HG03575 (cell line): ENCODE measurements around the gene C6orf132.

Source experiments
- ATAC-seq: cut with Tn5 transposase; IDR thresholded peaks from one replicate; pipeline ENCODE4 v1.9.1; 2021; ENCODE audit not compliant: unreplicated experiment, insufficient number of reproducible peaks, low FRiP score; ENCODE audit errors: extremely low read depth

C6orf132 gene

DNA sequence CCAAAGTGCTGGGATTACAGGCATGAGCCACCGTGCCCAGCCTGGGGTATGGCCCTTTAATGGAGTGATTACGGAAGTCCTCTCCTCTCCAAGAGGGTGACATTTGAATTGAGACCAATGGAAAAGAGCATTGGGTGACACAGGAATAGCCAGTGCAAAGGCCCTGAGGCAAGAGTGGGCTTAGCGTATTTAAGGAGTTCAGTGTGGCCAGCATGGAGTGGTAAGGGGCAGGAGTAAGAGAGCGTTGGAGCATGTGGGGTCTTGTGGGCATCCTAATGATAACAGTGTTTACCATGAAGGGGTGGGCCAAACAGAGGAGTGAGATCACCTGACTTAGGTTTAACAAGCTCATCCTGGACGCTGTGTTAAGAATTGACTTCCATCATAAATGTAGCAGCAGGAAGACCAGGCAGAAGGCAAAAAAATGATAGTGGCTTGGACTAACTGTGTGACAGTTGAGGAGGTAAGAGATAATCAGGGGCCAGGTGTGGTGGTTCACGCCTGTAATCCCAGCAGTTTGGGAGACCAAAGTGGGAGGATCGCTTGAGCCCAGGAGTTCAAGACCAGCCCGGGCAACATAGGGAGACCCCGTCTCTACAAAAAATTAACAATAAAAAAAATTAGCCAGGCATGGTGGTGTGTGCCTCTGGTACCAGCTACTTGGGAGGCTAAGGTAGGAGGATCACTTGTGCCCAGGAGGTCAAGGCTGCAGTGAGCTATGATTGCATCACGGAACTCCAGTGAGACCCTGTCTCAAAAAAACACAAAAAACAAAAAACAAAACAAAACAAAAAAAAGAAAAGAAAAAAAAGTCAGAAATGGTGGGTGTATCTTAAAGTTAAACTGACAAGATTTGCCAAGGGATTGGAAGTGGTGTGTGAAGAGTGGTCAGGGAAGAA is 51.4 kb downstream of the C6orf132 start:
- ATAC-seq = no peak

DNA sequence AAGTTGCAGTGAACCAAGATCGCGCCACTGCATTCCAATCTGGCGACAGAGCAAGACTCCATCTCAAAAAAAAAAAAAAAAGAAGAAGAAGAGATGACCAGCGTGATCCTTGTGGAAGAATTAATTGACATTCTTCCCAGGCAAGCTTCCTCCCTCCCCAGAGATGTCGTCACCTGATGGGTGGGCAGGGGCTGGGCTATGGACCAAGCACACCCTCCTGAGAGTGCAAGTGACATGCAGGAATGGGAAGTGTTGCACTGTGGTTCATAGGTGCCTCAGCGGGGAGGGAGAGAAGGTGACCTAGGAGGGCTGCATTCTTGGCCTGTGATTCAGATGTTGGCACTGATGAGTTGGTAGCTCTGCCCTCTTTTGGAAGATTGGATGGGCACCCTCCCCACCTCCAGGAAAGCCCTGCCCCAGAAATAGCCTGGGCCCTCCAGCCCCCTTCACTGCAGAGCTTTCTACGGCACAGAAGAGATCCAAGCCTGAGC is 54.3 kb downstream of the C6orf132 start:
- no peak for ATAC-seq

DNA sequence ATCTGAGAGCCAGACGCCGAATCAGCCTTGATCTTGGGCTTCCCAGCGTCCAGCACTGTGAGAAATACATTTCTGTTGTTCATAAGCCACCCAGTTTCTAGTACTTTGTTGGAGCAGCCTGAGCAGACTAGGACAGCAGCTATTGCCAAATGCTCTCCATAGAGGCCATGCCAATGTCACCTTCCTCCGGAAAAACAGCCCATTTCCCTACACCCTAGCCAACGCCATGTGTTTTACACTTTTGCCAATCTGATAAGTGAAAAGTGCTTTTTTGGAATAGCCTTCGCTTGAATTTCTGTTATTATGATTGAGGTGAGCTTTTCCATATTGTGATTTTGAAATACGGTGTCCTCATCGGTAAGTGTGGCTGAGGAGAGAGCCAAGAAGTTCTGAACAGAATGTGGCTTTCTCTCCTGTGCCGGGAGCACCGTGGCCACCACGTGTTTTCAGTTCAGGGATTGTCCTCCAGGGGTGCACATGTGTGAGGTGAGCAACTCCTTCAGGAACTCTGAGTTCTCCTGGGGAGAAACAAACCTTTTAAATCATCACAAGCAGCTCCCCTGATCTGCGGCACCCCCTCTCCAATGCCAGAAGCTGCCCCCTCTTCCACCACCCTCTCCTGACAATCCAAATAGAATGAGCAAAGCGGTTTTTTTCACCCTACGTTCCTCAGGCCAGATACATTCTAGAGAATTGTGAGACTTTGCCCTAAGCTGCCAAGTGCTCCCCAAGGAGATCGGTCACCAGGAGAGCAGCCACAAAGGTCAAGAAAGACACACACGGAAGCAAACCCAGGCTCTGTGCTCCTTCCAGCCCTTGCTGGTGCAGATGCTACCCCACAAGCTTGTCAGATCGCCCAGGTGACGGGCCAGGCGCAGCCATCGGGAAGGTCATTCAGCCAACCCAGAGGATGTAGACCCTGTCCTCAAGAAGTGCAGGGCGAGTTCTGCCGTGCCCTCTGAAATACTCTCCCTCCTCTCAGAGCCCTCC is 56.1 kb downstream of the C6orf132 start:
- no peak for ATAC-seq

DNA sequence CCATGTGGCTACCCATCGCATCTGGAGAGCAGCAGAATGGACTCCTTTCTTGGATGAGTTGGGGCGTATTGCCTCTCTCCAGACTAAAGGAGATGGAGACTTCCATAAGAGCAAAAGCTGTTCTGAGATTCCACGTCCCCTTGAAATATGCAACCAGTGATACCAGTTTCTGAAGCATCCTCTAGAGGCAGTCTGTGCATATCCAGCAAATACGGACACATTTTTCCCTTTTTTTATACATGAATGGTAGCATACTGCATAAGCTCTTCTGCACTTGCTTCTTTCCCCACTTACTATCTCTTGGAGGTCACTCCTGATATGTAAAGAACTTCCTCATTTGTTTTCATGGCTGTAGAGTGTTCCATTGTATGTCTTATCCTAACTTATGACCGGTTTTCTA is 57.5 kb downstream of the C6orf132 start:
- ATAC-seq = no peak

DNA sequence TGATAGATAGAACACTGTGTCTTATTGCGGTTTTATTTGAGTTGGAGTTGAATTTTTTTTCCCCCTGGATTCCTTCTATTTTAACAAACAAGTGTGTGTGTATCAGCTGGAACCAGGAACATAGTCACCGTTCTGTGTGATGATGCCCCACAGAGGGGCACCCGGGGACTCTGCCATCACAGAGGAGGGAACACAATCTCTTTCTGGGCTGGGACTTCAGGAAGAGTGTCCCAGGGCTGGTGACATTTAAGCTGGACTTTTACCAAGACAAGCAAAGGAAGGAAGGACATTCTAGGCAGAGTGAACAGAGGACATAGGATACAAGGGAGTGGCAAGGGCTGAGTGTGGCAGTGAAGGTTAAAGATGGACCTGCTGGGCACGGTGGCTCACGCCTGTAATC is 58.9 kb downstream of the C6orf132 start:
- no peak for ATAC-seq

DNA sequence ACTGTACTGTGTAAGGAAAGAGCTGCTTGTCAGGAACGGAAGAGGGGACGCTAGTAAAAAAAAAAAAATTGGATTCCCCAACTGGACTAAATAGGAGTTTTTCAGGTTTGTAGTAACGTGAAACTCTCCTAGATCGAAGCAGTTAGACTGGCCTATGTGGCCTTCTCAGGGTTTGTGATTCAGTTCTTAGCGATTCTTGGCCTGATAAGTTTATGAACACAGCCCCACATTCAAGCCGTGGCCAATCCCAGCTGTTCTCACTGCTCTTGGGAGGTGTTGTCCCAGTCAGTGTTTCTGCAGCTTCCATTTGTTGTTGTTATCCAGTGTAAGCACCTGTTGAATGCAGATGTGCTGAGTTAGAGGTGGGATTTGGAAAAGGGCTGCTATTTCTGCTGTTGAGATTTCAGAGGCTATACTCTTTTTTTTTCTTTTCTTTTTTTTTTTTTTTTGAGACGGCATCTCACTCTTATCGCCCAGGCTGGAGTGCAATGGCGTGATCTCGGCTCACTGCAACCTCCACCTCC is 62.4 kb downstream of the C6orf132 start:
- ATAC-seq = no peak

DNA sequence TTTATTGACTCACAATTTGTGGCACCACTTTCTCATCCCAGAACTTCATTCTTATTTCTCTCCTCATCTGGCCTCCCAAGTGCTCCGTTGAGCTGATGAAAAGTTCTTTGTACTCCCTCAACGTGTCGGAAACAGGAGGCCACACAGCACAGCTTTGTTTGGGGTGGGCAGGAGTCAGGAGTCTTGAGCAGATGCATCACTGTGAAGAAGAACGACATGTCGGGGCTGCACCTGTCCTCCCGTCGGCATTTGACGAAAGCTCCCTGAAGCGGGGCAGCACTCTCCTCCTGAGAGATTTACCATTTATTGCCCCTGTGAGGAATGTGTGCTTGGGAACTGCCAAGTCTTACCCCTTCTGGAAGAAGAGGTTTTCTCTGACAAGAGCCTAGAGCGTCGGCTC is 64.0 kb downstream of the C6orf132 start:
- ATAC-seq = no peak

DNA sequence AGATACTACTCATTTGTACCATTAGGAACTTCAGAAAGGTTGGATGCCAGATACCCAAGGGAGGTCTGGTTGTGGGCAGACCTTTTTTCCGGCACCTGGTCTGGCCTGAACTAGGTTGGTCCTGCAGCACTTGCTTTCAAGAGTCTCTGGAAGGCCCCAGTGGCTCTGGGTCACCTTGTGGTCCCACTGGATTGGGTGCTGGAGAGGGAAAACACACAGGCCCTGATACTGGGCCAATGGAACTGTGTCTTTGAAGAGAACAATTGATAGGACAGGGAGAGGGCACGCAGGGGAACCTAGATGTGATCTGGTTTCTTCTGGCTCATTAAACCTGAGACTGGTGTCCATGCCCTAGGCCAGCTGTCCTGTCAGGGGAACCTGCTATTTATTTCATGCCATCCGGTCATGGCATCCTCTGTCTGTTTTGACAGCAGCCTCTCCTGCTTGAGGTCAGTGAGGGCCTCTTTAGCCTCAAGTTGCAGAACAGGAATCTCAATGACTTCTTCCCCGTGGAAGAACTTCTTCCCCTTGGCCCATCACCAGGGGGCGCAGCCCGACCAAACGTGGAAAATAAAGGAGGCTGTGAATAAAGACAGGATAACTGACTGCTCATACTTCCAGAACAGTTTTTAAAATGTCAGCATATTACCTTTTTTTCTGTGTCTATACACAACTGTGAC is 67.1 kb downstream of the C6orf132 start:
- no peak for ATAC-seq

DNA sequence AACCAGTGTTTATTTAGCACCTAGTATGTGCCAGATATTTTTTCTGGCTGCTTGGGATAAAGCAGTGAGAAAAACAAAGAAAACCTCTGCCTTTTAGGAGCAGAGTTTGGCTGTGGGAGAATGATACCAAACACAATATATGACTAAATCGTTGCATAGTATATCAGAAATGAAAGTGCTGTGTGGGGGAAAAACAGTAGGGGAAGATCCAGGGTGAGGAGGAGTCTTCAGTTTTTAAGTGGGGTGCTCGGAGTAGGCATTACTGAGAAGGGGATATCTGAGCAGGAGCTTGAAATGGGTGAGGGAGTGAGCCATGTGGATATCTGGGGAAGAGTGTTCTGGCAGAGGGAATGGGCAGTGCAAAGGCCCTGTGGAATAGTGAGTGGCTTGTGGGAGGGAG is 69.1 kb downstream of the C6orf132 start:
- no peak for ATAC-seq

DNA sequence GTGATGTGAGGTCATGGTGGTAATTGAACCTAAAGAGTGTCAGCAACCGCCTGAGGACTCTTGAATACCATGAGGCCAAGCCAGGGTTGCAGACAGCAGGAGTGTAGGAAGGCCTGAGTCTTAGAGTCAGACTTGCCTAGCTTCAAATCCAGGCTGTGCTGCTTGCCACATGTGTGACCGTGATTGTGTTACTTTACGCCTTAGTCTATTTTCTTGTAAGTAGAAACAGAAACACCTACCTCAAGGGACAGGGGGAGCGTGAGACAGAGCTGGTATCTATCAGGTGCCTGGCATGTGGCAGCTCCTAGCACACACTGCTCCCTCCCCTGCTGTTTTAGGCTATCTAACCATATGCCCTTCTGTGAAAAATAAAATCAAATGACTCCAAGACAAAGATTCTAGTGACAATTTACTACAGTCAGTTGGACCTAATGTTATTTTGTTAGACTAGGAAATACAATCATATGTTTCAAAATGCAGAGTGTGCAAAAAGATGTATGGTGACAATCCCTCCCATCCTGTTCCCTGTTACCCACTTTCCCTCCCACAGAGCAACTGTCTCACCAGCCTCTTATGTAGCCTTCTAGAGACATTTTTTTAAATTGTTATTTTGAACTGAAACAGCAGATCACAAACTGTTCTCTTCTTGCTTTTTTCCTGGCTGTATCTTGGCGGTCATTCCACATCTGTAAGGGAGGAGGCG is 70.4 kb downstream of the C6orf132 start:
- no peak for ATAC-seq

DNA sequence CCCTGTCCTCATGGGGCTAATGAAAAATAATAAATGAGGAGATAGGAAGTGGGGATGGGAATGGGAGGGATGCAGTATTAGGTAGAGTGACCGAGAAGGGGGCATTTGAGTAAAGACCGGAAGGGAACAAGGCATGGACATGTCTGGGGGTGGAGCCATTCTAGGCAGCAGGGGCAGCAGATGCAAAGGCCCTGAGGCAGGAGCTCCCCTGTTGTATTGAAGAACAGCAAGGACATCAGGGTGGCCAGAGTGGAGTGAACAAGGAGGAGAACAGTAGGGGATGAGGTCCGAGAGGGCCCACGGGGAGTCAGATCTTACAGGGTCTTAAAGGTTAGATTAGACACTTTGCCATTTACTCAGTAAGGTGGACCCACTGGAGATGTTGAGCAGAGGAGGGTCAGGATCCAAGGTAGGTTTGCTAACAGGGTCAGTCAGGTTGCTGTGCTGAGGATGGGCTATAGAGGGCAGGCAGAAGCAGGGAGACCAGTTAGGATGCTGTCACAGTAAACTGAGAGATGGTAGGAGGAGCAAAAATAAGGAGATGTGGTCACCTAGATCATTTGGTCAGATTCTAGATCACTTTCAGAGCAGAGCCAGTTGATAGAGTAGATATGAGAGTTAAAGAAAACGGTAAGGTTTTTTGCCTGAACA is 73.4 kb downstream of the C6orf132 start:
- ATAC-seq = no peak

DNA sequence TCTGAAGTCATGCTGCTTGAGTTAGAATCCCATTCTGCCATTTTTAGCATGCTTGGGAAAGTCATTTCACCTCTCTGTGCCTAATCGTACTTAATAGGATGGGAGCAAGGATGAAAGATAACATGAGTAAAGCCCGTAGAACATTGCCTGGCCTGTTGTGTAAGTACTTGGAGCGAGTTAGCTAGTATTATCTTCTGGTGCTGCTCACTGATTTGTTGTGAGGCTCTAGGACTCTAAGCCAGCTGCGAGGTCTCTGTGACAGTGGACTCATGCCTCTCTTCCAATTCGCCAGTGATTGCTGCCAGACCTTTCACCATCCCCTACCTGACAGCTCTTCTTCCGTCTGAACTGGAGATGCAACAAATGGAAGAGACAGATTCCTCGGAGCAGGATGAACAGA is 74.2 kb downstream of the C6orf132 start:
- ATAC-seq = no peak

DNA sequence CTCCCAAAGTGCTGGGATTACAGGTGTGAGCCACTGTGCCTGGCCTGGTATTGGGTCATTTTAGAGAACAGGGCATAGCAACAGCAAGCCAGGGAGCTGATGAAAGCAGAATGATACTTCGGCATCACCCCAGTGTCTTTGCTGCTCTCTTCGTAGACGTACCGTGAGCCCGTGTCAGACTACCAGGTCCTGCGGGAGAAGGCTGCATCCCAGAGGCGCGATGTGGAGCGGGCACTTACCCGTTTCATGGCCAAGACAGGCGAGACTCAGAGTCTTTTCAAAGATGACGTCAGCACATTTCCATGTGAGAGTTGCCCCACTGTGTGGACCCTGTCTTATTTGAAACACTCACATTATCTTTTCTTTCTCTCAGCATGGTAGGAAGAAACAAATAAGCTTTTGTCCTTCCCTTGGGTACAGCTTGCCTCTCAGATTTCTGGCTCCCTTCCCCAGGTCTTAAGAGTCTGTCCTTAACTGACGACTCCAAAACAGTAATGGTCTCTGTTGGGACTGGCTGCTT is 76.2 kb downstream of the C6orf132 start:
- ATAC-seq = no peak

DNA sequence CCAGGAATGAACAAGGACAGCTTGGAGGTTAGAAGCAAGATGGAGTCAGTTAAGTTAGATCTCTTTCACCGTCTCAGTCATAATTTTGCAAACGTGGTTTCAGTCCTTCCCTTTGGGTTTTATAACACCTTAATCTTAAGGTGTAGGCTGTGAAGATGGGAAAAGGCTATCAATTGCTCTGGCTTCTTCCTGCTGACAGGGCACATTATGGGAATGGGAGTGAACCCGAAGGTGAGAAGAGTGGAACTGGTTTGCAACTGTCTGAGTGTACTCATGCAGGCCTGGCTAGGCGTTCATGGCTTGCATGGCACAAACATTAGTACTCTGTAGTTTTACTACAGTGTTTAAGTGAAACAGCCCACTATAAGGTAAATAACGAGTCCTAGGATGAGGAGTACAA is 82.7 kb downstream of the C6orf132 start:
- ATAC-seq = no peak

DNA sequence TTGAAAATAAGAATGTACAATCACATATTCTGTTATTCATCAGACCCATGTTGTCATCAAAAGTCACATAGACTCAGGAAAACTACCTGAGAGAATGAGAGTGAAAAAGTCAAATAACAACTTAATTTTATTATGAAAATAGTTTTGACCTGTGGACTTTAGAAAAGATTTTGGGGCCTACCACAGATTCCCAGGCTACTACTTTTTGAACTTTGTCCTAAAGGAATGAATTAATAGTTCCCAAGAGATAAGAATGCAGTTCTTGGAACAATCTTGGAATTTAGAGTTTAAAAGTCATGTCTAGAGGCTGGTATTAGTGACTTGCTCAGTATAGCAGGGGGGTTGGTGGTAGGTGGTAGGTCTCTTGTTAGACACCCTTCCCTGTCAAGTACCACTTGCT is 88.8 kb downstream of the C6orf132 start:
- ATAC-seq = no peak

DNA sequence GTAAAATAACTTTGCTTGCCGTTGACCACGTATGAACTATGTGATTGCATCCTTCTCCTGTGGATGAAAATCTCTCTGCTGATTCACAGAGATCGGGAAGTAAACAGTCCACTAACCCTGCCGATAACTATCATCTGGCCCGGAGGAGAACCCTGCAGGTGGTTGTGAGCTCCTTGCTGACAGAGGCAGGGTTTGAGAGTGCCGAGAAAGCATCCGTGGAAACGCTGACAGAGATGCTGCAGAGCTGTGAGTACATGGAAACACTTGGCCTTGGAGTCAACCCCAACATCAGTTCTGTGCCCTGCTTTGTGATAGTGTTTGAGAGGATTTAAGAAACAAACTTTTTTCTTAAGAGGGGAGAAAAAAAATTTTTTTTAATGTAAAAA is 91.2 kb downstream of the C6orf132 start:
- no peak for ATAC-seq
